Neural cell (in vitro differentiated cells): ENCODE results near the gene CCDC148. TPM values are rescaled to one million over a fixed set of nuclear protein-coding genes. Genes with fewer than 3 reads are reported as not detected.

Experiments
- H2AFZ ChIP-seq: fragments of 200-600, 300-800 bp; sonication (generic), shearing (Covaris generic); 2 replicates; pipeline ENCODE4 v1.6.0; 2014; ENCODE audit warnings: low read depth, mild to moderate bottlenecking, antibody characterized with exemption, low read length, moderate library complexity
- H3F3A ChIP-seq: fragments of 200-600 bp; shearing (Covaris generic); 2 replicates; pipeline ENCODE4 v1.6.1; 2016; ENCODE audit warnings: mild to moderate bottlenecking, moderate library complexity, mixed read lengths, antibody characterized with exemption, low read length; ENCODE audit not compliant: insufficient read depth, poor library complexity, severe bottlenecking
- H3K27ac ChIP-seq: fragments of 200-600, 300-800 bp; sonication (generic), shearing (Covaris generic); 2 replicates; pipeline ENCODE4 v1.5.1; 2014; ENCODE audit warnings: mild to moderate bottlenecking, low read length, moderate library complexity
- H3K27me3 ChIP-seq: fragments of 300-800, 200-600 bp; sonication (generic), shearing (Covaris generic); 2 replicates; pipeline ENCODE4 v1.6.0; 2014; ENCODE audit warnings: mild to moderate bottlenecking, low read depth, low read length, moderate library complexity; ENCODE audit not compliant: insufficient read depth
- H3K36me3 ChIP-seq: fragments of 300-800, 200-600 bp; sonication (generic), shearing (Covaris generic); 2 replicates; pipeline ENCODE4 v1.5.1; 2014; ENCODE audit warnings: mild to moderate bottlenecking, antibody characterized with exemption, low read length, moderate library complexity; ENCODE audit not compliant: insufficient read depth
- H3K4me2 ChIP-seq: fragments of 300-800, 200-600 bp; sonication (generic), shearing (Covaris generic); 2 replicates; pipeline ENCODE4 v1.6.0; 2014; ENCODE audit warnings: mild to moderate bottlenecking, low read length
- H3K4me3 ChIP-seq: fragments of 300-800, 200-600 bp; sonication (generic), shearing (Covaris generic); 2 replicates; pipeline ENCODE4 v1.5.1; 2014; ENCODE audit warnings: mild to moderate bottlenecking, low read length, moderate library complexity
- H3K79me2 ChIP-seq: fragments of 200-600 bp; shearing (Covaris generic); replicated peaks from 2 replicates; pipeline ENCODE4 v1.6.0; 2014; ENCODE audit warnings: mild to moderate bottlenecking, low read length, moderate library complexity; ENCODE audit not compliant: insufficient read depth
- H3K9ac ChIP-seq: fragments of 300-800, 200-600 bp; sonication (generic), shearing (Covaris generic); 2 replicates; pipeline ENCODE4 v1.6.1; 2016; ENCODE audit warnings: mild to moderate bottlenecking, low read length, mixed read lengths
- H3K9me2 ChIP-seq: fragments of 200-600 bp; shearing (Covaris generic); 2 replicates; pipeline ENCODE4 v1.6.1; 2016; ENCODE audit warnings: mild to moderate bottlenecking, low read length, mixed read lengths; ENCODE audit not compliant: insufficient read depth
- H3K9me3 ChIP-seq: fragments of 200-600, 300-800 bp; sonication (generic), shearing (Covaris generic); 2 replicates; pipeline ENCODE4 v1.6.1; 2016; ENCODE audit warnings: mild to moderate bottlenecking, mixed run types, low read length, moderate library complexity, mixed read lengths
- H4K20me1 ChIP-seq: fragments of 200-600 bp; shearing (Covaris generic); 2 replicates; pipeline ENCODE4 v1.6.1; 2016; ENCODE audit warnings: mild to moderate bottlenecking, mixed run types; ENCODE audit not compliant: insufficient read depth
- CTCF ChIP-seq: fragments of 450-650 bp; IDR thresholded peaks from 2 replicates; pipeline ENCODE4 v1.5.1; 2014; ENCODE audit warnings: antibody characterized with exemption, mild to moderate bottlenecking, moderate library complexity; ENCODE audit not compliant: poor library complexity, severe bottlenecking
- EP300 ChIP-seq: fragments of 450-650 bp; conservative IDR thresholded peaks from 2 replicates; pipeline ENCODE4 v1.6.1; 2014; ENCODE audit warnings: antibody characterized with exemption, mild to moderate bottlenecking, moderate library complexity; ENCODE audit not compliant: poor library complexity, severe bottlenecking
- EZH2 ChIP-seq: fragments of 200-600, 300-800 bp; shearing (Covaris generic), sonication (generic); IDR thresholded peaks from 2 replicates; pipeline ENCODE4 v1.6.1; 2014; ENCODE audit warnings: antibody characterized with exemption, low read length, borderline replicate concordance, mild to moderate bottlenecking; ENCODE audit not compliant: insufficient read depth, poor library complexity, severe bottlenecking
- MXI1 ChIP-seq: fragments of 450-650 bp; conservative IDR thresholded peaks from 2 replicates; pipeline ENCODE4 v1.6.1; 2014; ENCODE audit warnings: antibody characterized with exemption, mild to moderate bottlenecking; ENCODE audit not compliant: poor library complexity, severe bottlenecking
- POLR2AphosphoS5 ChIP-seq: IDR thresholded peaks from 2 replicates; pipeline ENCODE4 v1.6.1; 2012
- RAD21 ChIP-seq: fragments of 450-650 bp; conservative IDR thresholded peaks from 2 replicates; pipeline ENCODE4 v1.6.1; 2014; ENCODE audit warnings: antibody characterized with exemption, mild to moderate bottlenecking, moderate library complexity
- REST ChIP-seq: IDR thresholded peaks from 2 replicates; pipeline ENCODE4 v1.6.1; 2012; ENCODE audit warnings: borderline replicate concordance
- SMC3 ChIP-seq: fragments of 450-650 bp; conservative IDR thresholded peaks from 2 replicates; pipeline ENCODE4 v1.6.1; 2014; ENCODE audit warnings: antibody characterized with exemption, mild to moderate bottlenecking, moderate library complexity; ENCODE audit not compliant: poor library complexity
- TAF1 ChIP-seq: IDR thresholded peaks from 2 replicates; pipeline ENCODE4 v1.6.1; 2012; ENCODE audit warnings: low read depth
- polyA plus RNA-seq: library from polyadenylated mRNA; depleted of rRNA; stranded (reverse); fragments of >200 nt; gene quantifications from 2 replicates; pipeline ENCODE4 v1.2.3, GENCODE V29; 2014

CCDC148 gene
- polyA plus RNA-seq, 1 donor from 2014 or later: 1.8 TPM

- no peak overlapping the region for H3K27ac ChIP-seq
- no peaks in the 10 kb centered on the region for H3K9me2 ChIP-seq
- H3K9ac ChIP-seq: no peak overlapping the region
- H3K36me3 ChIP-seq: no peaks in the 10 kb centered on the region
- H3K27me3 ChIP-seq: no peaks in the 10 kb centered on the region
- TF ChIP-seq REST (no peak), TAF1 (no peak), EZH2 (no peak), CTCF (no peak), SMC3 (no peak), MXI1 (no peak), RAD21 (no peak), EP300 (no peak), POLR2AphosphoS5 (no peak)
- H3K4me3 ChIP-seq: no peak overlapping the region
- H3K4me2 ChIP-seq: no peak overlapping the region
- no peaks in the 10 kb centered on the region for H3K9me3 ChIP-seq
- H2AFZ ChIP-seq: no peak overlapping the region
- H3F3A ChIP-seq: no peaks in the 10 kb centered on the region
- no peaks in the 10 kb centered on the region for H3K79me2 ChIP-seq
- H4K20me1 ChIP-seq: no peaks in the 10 kb centered on the region
Measured at GRCh38 chr2:158497486-158497885, 40.9 kb upstream of the CCDC148 start.

GRCh38 chr2:158496986-158497385 is 40.4 kb upstream of the CCDC148 start:
- H3K9me3 ChIP-seq: no peaks in the 10 kb centered on the region
- H3K4me3 ChIP-seq: no peak overlapping the region
- H3K4me2 ChIP-seq: no peak overlapping the region
- H3K79me2 ChIP-seq: no peaks in the 10 kb centered on the region
- H3K9ac ChIP-seq: no peak overlapping the region
- H3K27ac ChIP-seq: no peak overlapping the region
- H3K27me3 ChIP-seq: no peaks in the 10 kb centered on the region
- no peak for TF ChIP-seq EZH2
- no peak for TF ChIP-seq POLR2AphosphoS5
- TF ChIP-seq RAD21: no peak
- no peak for TF ChIP-seq SMC3
- H2AFZ ChIP-seq: no peak overlapping the region
- no peaks in the 10 kb centered on the region for H3F3A ChIP-seq
- H4K20me1 ChIP-seq: no peaks in the 10 kb centered on the region
- no peaks in the 10 kb centered on the region for H3K9me2 ChIP-seq
- H3K36me3 ChIP-seq: no peaks in the 10 kb centered on the region

GRCh38 chr2:158495175-158495574 is 38.6 kb upstream of the CCDC148 start:
- no peak for TF ChIP-seq EP300
- no peak for TF ChIP-seq SMC3
- no peak for TF ChIP-seq RAD21
- no peak for TF ChIP-seq POLR2AphosphoS5
- no peak for TF ChIP-seq CTCF
- TF ChIP-seq MXI1: no peak
- TF ChIP-seq EZH2: no peak
- TF ChIP-seq REST: no peak
- no peak for TF ChIP-seq TAF1
- Histone ChIP-seq H3K4me3 (no peak overlapping the region), H4K20me1 (no peaks in the 10 kb centered on the region), H3K9me2 (no peaks in the 10 kb centered on the region), H3K36me3 (no peaks in the 10 kb centered on the region), H2AFZ (no peak overlapping the region), H3K9ac (no peak overlapping the region), H3K27ac (no peak overlapping the region), H3K27me3 (no peaks in the 10 kb centered on the region), H3K4me2 (no peak overlapping the region), H3F3A (no peaks in the 10 kb centered on the region), H3K79me2 (peaks cover 9% of the 10 kb centered on the region), H3K9me3 (no peaks in the 10 kb centered on the region)
